HG02852 (cell line): ENCODE measurements around the gene THADA.
"Not testable (repeated sequence)": the region's sequence is repeated elsewhere in the genome, so short reads cannot be mapped to it uniquely, and the experiment has no call there.

Source experiments
- ATAC-seq: cut with Tn5 transposase; IDR thresholded peaks from one replicate; pipeline ENCODE4 v1.9.1; 2021; ENCODE audit warnings: mild to moderate bottlenecking, moderate library complexity; ENCODE audit not compliant: unreplicated experiment

The THADA gene

GRCh38 chr2:43595603-43596412 lies at the start of gene THADA:
THADA (minus strand) TSS chr2:43596038; CDS start chr2:43592392, 3,646 bp downstream.
- peak; percentile 99 for ATAC-seq

- ATAC-seq: no peak
These were observed 47.8 kb upstream of the THADA start for GRCh38 chr2:43643680-43644079.

GRCh38 chr2:43642363-43642762 lies 46.5 kb upstream of the THADA start:
- no peak for ATAC-seq

GRCh38 chr2:43637030-43637803 lies 41.4 kb upstream of the THADA start, which contains the start of gene PLEKHH2:
PLEKHH2 (plus strand) TSS chr2:43637260; CDS start chr2:43644674, 7,414 bp downstream.
- ATAC-seq: peak; percentile 99

- ATAC-seq: no peak
These were observed 40.8 kb upstream of the THADA start for GRCh38 chr2:43636621-43637020.

GRCh38 chr2:43636153-43636552 lies 40.3 kb upstream of the THADA start:
- not testable (repeated sequence) for ATAC-seq

GRCh38 chr2:43634604-43635306 lies 38.9 kb upstream of the THADA start:
- ATAC-seq: no peak

- no peak for ATAC-seq
These were observed 35.9 kb upstream of the THADA start for GRCh38 chr2:43631618-43632317.

GRCh38 chr2:43622931-43623451 lies 27.2 kb upstream of the THADA start:
- ATAC-seq: no peak

GRCh38 chr2:43619511-43619910 lies 23.7 kb upstream of the THADA start:
- ATAC-seq: no peak

- ATAC-seq: no peak
These were observed 21.3 kb upstream of the THADA start for GRCh38 chr2:43616967-43617680.

- ATAC-seq: no peak
These were observed 17.1 kb upstream of the THADA start for GRCh38 chr2:43612944-43613343.

GRCh38 chr2:43611987-43612894 lies 16.4 kb upstream of the THADA start:
- ATAC-seq: peak; percentile 67

GRCh38 chr2:43610361-43610760 lies 14.5 kb upstream of the THADA start:
- no peak for ATAC-seq

GRCh38 chr2:43609290-43609918 lies 13.6 kb upstream of the THADA start:
- no peak for ATAC-seq

GRCh38 chr2:43605851-43606250 lies 10.0 kb upstream of the THADA start:
- no peak for ATAC-seq

GRCh38 chr2:43605079-43605655 lies 9.3 kb upstream of the THADA start:
- no peak for ATAC-seq

GRCh38 chr2:43604674-43605073 lies 8.8 kb upstream of the THADA start:
- ATAC-seq: no peak
